ENCODE data around the gene PDE6A.

Gene PDE6A

GRCh38 chr5:149855366-149855765 is 89.2 kb downstream of the PDE6A start:
- DNase-seq (ENCODE audit: extremely low read depth, low read depth), result no peak
- no peak for TF ChIP-seq CTCF (IDR thresholded peaks at IDR 0.05; ENCODE audit: low read depth, low read length)

- TF ChIP-seq CTCF (IDR thresholded peaks at IDR 0.05; ENCODE audit: low read depth, low read length), result no peak
Measured at GRCh38 chr5:149854866-149855265, 89.7 kb downstream of the PDE6A start.

DNA sequence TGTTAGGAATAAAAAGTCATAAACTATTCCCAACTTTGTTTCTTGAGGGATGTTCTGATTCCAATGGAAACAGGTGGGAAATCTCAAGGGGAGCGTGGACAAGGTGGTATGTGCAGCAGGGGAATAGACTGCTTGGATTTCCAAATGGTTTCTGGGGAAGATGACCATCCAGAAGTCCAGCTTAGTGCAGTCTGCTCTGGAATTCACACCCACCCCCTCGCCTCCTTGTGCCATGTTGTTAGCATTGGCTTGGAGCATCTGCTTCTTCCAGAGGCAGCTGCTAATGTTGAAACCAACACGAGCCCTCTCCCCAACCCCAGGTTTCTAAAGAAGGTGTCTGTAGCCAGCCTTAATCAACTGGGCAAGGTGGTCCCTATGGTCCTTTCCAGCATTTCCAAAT is 90.9 kb downstream of the PDE6A start:
- no peak for DNase-seq (ENCODE audit: extremely low read depth, low read depth)
- TF ChIP-seq CTCF (IDR thresholded peaks at IDR 0.05; ENCODE audit: low read depth, low read length), result no peak

More at GRCh38 chr5:149854866-149855265, 89.7 kb downstream of the PDE6A start:
- no peak for DNase-seq (ENCODE audit: extremely low read depth, low read depth)

DNA sequence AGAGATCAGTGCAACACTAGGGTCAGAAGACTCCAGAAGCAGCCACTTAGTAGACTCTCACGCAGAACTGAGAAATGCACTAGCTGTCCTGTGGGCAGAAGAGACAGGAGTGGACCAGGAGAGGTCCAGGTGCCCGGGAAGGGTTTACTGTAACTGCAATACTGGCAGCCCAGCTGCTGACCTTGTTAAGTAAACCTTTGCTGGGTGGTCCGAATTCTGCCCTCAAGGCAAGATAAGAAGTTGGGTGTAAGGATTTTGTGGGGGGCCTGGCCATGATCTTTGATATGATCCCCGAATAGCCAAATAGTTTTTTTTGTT is 91.3 kb downstream of the PDE6A start:
- TF ChIP-seq CTCF (IDR thresholded peaks at IDR 0.05; ENCODE audit: low read depth, low read length), result no peak
- DNase-seq (ENCODE audit: extremely low read depth, low read depth), result no peak

- peak; percentile 93 for TF ChIP-seq CTCF (IDR thresholded peaks at IDR 0.05; ENCODE audit: low read depth, low read length)
- peak; percentile 37 for DNase-seq (ENCODE audit: extremely low read depth, low read depth)
Measured at GRCh38 chr5:149852641-149853330, 91.8 kb downstream of the PDE6A start.

GRCh38 chr5:149851211-149851610 is 93.4 kb downstream of the PDE6A start:
- TF ChIP-seq CTCF (IDR thresholded peaks at IDR 0.05; ENCODE audit: low read depth, low read length), result no peak
- DNase-seq (ENCODE audit: extremely low read depth, low read depth), result no peak

- DNase-seq (ENCODE audit: extremely low read depth, low read depth), result no peak
- no peak for TF ChIP-seq CTCF (IDR thresholded peaks at IDR 0.05; ENCODE audit: low read depth, low read length)
Measured at GRCh38 chr5:149849966-149850910, 94.4 kb downstream of the PDE6A start.

Data from AG09319 (cell line).